WTC11 (cell line): ENCODE measurements around the gene ELK3. TPM values are rescaled to one million over a fixed set of nuclear protein-coding genes. Genes with fewer than 3 reads are reported as not detected.

Source experiments
- ATAC-seq: fragments of 200-7000 bp; cut with Tn5 transposase; 2 replicates; pipeline ENCODE4 v1.10.0; 2021; ENCODE audit warnings: mild to moderate bottlenecking, moderate library complexity
- CTCF ChIA-PET: fragments of 300-600 bp; sonication (Branson Sonifier 250); formaldehyde crosslinking; loops from one replicate; lab custom pipeline; 2021; ENCODE audit warnings: antibody characterized with exemption; lab: Charles Lee
- POLR2A ChIA-PET: fragments of 350-600 bp; sonication (Branson Sonifier 250); formaldehyde crosslinking; loops from one replicate; lab custom pipeline; 2021; ENCODE audit warnings: antibody characterized with exemption; lab: Charles Lee
- DNase-seq: peaks from one replicate; pipeline ENCODE4 v3.0.0; 2021; ENCODE audit warnings: low spot score
- H3K27ac Mint-ChIP-seq: 2 replicates; pipeline ENCODE4 v1.8.0; 2021; ENCODE audit warnings: mixed read lengths
- H3K27me3 Mint-ChIP-seq: 2 replicates; pipeline ENCODE4 v1.8.0; 2021; ENCODE audit warnings: low read depth, mild to moderate bottlenecking, moderate library complexity, mixed read lengths
- H3K36me3 Mint-ChIP-seq: 2 replicates; pipeline ENCODE4 v1.8.0; 2021; ENCODE audit warnings: mixed read lengths
- H3K4me1 Mint-ChIP-seq: 2 replicates; pipeline ENCODE4 v1.8.0; 2022; ENCODE audit warnings: mixed read lengths
- H3K4me3 Mint-ChIP-seq: 2 replicates; pipeline ENCODE4 v1.8.0; 2021; ENCODE audit warnings: mild to moderate bottlenecking, moderate library complexity, mixed read lengths
- H3K9me3 Mint-ChIP-seq: 2 replicates; pipeline ENCODE4 v1.8.0; 2021; ENCODE audit warnings: mixed read lengths
- ATF3 ChIP-seq: sonication (generic); formaldehyde crosslinking; conservative IDR thresholded peaks from 2 replicates; pipeline ENCODE4 v1.8.1; 2022; ENCODE audit warnings: mild to moderate bottlenecking, missing genetic modification reagents
- CDX4 ChIP-seq: fragments of 250-450 bp; sonication (Bioruptor Pico); IDR thresholded peaks from 2 replicates; pipeline ENCODE4 v1.9.0; 2021; ENCODE audit warnings: moderate library complexity, mild to moderate bottlenecking, inconsistent platforms, borderline replicate concordance
- CREB1 ChIP-seq: sonication (generic); formaldehyde crosslinking; IDR thresholded peaks from 2 replicates; pipeline ENCODE4 v1.8.0; 2023; ENCODE audit warnings: mild to moderate bottlenecking, missing genetic modification reagents
- CREM ChIP-seq: sonication (generic); formaldehyde crosslinking; IDR thresholded peaks from 2 replicates; pipeline ENCODE4 v1.8.1; 2022; ENCODE audit warnings: mild to moderate bottlenecking, missing genetic modification reagents, moderate library complexity
- ESRRA ChIP-seq: sonication (generic); formaldehyde crosslinking; IDR thresholded peaks from 2 replicates; pipeline ENCODE4 v1.8.1; 2022; ENCODE audit warnings: mild to moderate bottlenecking, missing genetic modification reagents, borderline replicate concordance
- FOXK1 ChIP-seq: sonication (generic); formaldehyde crosslinking; IDR thresholded peaks from 2 replicates; pipeline ENCODE4 v1.8.0; 2022; ENCODE audit warnings: mild to moderate bottlenecking, moderate library complexity, missing genetic modification reagents
- HMGA2 ChIP-seq: fragments of 250-450 bp; sonication (Bioruptor Pico); IDR thresholded peaks from 2 replicates; pipeline ENCODE4 v1.4.0; 2021; ENCODE audit warnings: mild to moderate bottlenecking, moderate library complexity
- IRF1 ChIP-seq: sonication (generic); formaldehyde crosslinking; IDR thresholded peaks from 2 replicates; pipeline ENCODE4 v1.8.0; 2023; ENCODE audit warnings: missing genetic modification reagents
- MXD4 ChIP-seq: fragments of 250-450 bp; sonication (Bioruptor Pico); IDR thresholded peaks from 2 replicates; pipeline ENCODE4 v1.8.0; 2021; ENCODE audit warnings: mild to moderate bottlenecking, moderate library complexity, borderline replicate concordance
- NFE2L1 ChIP-seq: sonication (generic); formaldehyde crosslinking; IDR thresholded peaks from 2 replicates; pipeline ENCODE4 v1.8.1; 2023; ENCODE audit warnings: missing genetic modification reagents
- SMAD4 ChIP-seq: sonication (generic); formaldehyde crosslinking; IDR thresholded peaks from 2 replicates; pipeline ENCODE4 v1.8.0; 2022; ENCODE audit warnings: mild to moderate bottlenecking, missing genetic modification reagents
- TCF7 ChIP-seq: sonication (generic); formaldehyde crosslinking; IDR thresholded peaks from 2 replicates; pipeline ENCODE4 v1.8.0; 2022; ENCODE audit warnings: mild to moderate bottlenecking, low read depth, missing genetic modification reagents, moderate library complexity
- USF1 ChIP-seq: sonication (generic); formaldehyde crosslinking; IDR thresholded peaks from 2 replicates; pipeline ENCODE4 v1.8.0; 2022; ENCODE audit warnings: mild to moderate bottlenecking, missing genetic modification reagents
- ZNF138 ChIP-seq: sonication (generic); formaldehyde crosslinking; conservative IDR thresholded peaks from 2 replicates; pipeline ENCODE4 v1.8.1; 2022; ENCODE audit warnings: mild to moderate bottlenecking, moderate library complexity, missing genetic modification reagents
- ZNF232 ChIP-seq: sonication (generic); formaldehyde crosslinking; IDR thresholded peaks from 2 replicates; pipeline ENCODE4 v1.8.0; 2022; ENCODE audit warnings: mild to moderate bottlenecking, missing genetic modification reagents
- ZNF281 ChIP-seq: sonication (generic); formaldehyde crosslinking; IDR thresholded peaks from 2 replicates; pipeline ENCODE4 v1.8.0; 2023; ENCODE audit warnings: mild to moderate bottlenecking, missing genetic modification reagents
- ZNF416 ChIP-seq: fragments of 250-450 bp; sonication (Bioruptor Pico); IDR thresholded peaks from 2 replicates; pipeline ENCODE4 v1.9.0; 2021; ENCODE audit warnings: mild to moderate bottlenecking, inconsistent platforms
- ZNF671 ChIP-seq: fragments of 250-450 bp; sonication (Bioruptor Pico); IDR thresholded peaks from 2 replicates; pipeline ENCODE4 v1.8.0; 2021; ENCODE audit warnings: mild to moderate bottlenecking
- ZSCAN18 ChIP-seq: fragments of 250-450 bp; sonication (Bioruptor Pico); IDR thresholded peaks from 2 replicates; pipeline ENCODE4 v2.1.2; 2022; ENCODE audit warnings: mild to moderate bottlenecking, moderate library complexity
- total RNA-seq: library from RNA; stranded (reverse); gene quantifications from 3 replicates; pipeline ENCODE4 v1.2.3, GENCODE V29; 2021

Gene ELK3
- total RNA-seq, 1 experiment from 2014 or later, result 16.5 TPM

- TF ChIP-seq ATF3, result no peak
Measured at GRCh38 chr12:96215919-96216273, 21.7 kb downstream of the ELK3 start (continued).

GRCh38 chr12:96218989-96219678 is 25.0 kb downstream of the ELK3 start:
- CTCF ChIA-PET, result interaction anchor here (1.1 kb wide), 1 partner anchor 270 kb away, joined by 3 read pairs; the partner anchor contains the start of gene CFAP54
- DNase-seq (no peak), ATAC-seq (no peak)

More at GRCh38 chr12:96218989-96219678, 25.0 kb downstream of the ELK3 start:
- peaks cover 2% of the 10 kb centered on the region; the same call in 1 of the 2 replicates for H3K36me3 Mint-ChIP-seq
- peak overlapping the region; percentile 59; the same call in 1 of the 2 replicates for H3K27ac Mint-ChIP-seq
- no peaks in the 10 kb centered on the region for H3K27me3 Mint-ChIP-seq
- TF ChIP-seq ESRRA (CRISPR knock-in tag), result no peak
- no peak for TF ChIP-seq SMAD4
- TF ChIP-seq ZSCAN18 (CRISPR knock-in tag), result no peak
- no peak for TF ChIP-seq ZNF281 (CRISPR knock-in tag)
- TF ChIP-seq CDX4 (CRISPR knock-in tag), result no peak
- no peak for TF ChIP-seq ZNF138 (CRISPR knock-in tag)
- no peak for TF ChIP-seq TCF7
- TF ChIP-seq CREB1, result no peak
- TF ChIP-seq NFE2L1 (CRISPR knock-in tag), result no peak
- no peak for TF ChIP-seq MXD4 (CRISPR knock-in tag)
- TF ChIP-seq ZNF232, result no peak
- no peak for TF ChIP-seq CREM (CRISPR knock-in tag)
- TF ChIP-seq HMGA2 (CRISPR knock-in tag), result no peak
- no peak for TF ChIP-seq USF1 (CRISPR knock-in tag)
- TF ChIP-seq IRF1 (CRISPR knock-in tag), result no peak
- TF ChIP-seq ZNF416, result no peak
- no peak for TF ChIP-seq ZNF671 (CRISPR knock-in tag)
- TF ChIP-seq FOXK1, result no peak
- H3K4me3 Mint-ChIP-seq, result no peak overlapping the region
- no peaks in the 10 kb centered on the region for H3K9me3 Mint-ChIP-seq
- H3K4me1 Mint-ChIP-seq, result peaks cover 43% of the 10 kb centered on the region
- POLR2A ChIA-PET, result no interaction called here
